Fibroblast of skin of scalp (primary cell): ENCODE measurements around the gene PRKCE.
A peak's percentile ranks its signal among the peaks of the same experiment; 100 is the strongest.

Experiments used
- DNase-seq: peaks from one replicate; pipeline ENCODE4 v3.0.0-alpha.2; 2013

The PRKCE gene

GRCh38 chr2:45974762-45975408 is 323.4 kb downstream of the PRKCE start:
- no peak for DNase-seq

- no peak for DNase-seq
These were observed 324.5 kb downstream of the PRKCE start for GRCh38 chr2:45975752-45976517.

DNA sequence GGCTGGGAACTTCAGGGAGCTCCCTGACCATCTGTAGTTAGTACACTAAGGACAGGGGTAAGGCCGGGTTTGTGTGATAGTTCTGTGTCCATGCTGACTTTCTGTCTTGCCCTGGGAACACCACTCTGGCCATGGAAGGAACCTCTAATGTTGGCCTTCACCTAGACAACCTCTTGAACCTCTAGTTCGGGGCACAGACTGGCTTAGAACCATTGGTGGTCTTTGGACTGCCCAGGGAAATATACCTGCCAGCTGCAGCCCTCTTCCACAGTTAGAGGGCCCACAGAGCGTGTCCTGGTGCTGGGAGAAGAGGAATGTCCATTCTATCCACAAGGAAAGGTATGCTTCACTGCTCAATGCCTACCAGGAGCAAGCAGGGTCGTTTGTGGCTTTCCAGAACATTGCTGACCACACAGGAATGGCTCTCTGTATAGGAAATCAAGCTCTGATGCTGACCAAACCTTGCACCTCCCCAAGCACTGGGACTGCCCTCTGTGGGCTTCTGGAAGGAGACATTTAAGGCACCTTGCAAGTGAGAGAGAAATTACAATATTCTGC is 326.9 kb downstream of the PRKCE start:
- DNase-seq: no peak

DNA sequence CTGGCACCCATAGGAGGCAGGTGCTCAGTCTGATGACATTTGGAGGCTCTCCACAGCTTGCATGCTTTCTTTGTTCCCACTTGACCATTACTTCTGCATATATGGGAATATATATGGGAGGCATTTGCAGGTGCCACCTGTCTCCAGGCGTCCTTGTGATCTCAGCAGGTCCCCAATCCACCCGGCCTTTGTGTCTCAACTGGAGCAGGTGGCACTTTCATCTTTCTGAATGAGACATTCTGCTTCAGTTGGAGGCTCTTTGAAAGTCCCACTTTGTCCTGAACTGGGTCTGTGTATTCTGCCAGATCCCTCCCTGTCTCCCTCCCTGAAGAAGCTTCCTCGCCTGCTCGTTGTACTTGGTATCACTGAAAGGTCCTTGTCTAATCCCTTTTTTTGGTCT is 327.6 kb downstream of the PRKCE start:
- no peak for DNase-seq

DNA sequence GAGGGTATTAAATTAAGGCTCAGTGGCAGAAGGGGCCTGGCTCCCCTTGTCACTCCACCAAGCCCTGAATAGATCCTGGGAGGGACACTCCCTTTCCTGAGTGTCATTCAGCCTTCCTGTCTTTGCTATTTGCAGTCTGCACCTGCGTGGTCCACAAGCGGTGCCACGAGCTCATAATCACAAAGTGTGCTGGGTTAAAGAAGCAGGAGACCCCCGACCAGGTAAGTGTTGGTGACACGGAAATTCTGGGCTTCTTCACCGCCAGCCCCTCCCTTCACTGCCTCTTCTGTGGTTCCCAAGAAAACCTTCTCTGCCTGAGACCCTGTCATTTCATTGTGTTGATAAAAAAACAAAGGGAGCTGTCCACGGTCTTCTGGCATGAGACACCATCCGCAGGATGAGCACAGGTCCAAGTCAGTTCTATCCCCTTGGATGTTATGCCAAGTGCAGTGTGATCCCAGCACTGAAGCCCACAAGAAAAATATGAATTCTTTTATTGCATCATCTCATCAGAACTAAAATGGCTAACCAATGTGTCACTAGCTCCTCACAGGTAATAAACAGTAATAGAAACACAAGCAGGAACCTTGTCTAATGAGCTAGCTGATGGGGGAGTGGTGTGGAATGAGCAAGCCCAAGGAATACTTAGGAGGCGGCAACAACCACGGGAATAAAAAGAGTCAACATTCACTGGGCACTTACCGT is 328.8 kb downstream of the PRKCE start:
- DNase-seq: no peak

- DNase-seq: no peak
These were observed 330.0 kb downstream of the PRKCE start for GRCh38 chr2:45981384-45981930.

DNA sequence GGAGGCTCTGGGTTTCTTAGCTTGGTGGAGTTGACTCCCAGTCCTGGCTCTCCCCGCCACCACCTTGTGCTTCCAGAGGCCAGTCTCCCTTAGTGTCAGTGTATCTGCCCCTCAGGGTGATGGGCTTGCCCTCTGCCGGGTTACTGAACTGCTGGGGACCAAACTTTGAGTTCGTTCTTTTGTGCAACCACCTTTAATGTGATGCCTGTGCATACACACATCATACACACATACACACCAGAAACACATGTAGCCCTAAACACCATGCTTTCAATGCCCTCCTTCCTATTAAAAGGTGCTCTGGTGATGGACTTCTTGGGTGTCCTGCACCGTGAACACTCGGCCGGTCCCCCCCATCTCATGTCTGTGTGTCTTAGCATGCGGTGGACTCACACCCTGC is 330.6 kb downstream of the PRKCE start:
- DNase-seq: no peak

GRCh38 chr2:45983213-45983612 is 331.7 kb downstream of the PRKCE start:
- DNase-seq: no peak

- no peak for DNase-seq
These were observed 332.9 kb downstream of the PRKCE start for GRCh38 chr2:45984366-45984765.

DNA sequence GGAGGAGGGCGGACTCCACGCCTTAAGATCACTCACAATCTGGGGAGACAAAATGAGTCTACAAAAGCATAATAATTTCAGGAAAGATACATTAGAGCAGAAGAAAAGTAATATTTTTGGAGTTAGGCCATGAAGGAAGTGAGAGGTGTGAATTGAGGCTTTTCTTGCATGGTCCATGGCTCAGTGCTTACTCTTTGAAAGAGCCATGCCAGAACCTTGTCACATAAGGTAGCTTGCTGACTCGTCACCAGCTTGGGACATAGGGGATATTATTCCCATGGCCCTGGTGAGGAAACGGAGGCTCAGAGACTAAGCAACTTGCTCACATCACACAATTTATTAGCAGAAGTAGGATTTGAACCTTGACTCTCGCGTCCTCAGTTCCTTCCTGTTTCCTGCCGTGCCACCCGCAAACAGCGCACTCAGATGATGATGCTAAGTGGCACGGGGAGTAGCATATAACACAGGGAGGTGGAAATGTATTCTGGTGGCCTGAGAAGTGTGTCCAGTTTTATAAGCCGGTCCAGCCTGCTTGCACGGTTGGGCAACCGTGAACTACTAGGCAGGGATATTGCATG is 333.5 kb downstream of the PRKCE start:
- DNase-seq: no peak

DNA sequence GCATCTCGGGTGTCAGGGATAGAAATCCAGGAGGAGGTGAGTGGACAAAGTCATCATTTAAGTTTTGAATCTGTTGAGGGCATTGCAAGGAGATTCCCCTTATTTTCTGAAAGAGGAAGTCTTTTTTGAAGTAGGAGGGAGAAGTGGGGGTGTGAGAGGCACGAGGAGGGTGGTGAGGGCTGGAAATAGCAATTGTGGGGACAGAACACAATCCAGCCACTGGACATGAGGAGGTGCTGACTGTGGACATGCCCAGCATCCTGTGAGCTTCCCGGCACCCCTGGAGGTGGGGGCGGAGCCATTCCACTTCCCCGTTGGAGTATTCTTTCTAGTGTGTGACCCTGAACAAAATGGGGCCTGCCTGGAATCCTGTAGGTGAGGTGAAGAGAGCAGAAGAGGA is 335.0 kb downstream of the PRKCE start:
- DNase-seq: no peak

DNA sequence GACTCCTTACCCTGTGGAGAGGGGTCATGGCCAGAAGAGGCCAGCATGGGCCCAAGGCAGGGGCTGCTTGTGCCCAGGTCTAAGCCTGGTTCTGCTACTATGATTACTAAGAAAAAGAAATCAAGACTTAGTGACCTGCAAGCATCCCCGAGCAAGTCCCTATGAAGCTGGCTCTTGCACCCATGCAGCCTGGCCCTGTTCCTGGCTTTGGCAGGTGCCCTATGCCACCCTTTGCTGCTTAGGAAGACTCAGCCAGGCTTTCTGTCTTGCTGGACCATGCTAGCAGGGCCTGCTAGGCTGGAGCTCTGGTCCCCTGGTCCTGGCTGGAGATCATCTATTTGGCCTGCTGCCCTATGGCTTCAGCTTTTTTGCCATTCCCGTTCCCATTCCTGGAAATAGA is 336.4 kb downstream of the PRKCE start:
- no peak for DNase-seq

- no peak for DNase-seq
These were observed 337.4 kb downstream of the PRKCE start for GRCh38 chr2:45988879-45989278.

DNA sequence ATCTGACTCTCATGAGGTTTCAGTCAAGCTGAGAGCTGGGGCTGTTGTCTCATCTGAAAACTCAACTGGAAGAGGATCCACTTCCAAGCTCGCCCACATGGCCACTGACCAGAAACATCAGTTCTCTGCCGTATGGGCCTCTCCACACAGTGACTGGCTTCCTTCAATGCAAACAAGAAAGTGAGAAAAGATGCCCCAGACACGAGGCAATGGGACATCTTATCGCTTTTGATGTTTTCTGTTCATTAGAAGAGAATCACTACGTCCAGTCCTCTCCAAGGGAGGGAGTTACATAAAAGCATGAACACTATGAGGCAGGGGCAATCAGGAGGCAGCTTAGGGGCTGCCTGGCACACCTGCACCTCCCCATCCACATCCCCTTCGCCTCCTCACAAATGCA is 338.7 kb downstream of the PRKCE start:
- no peak for DNase-seq

GRCh38 chr2:45992021-45992740 is 340.7 kb downstream of the PRKCE start:
- DNase-seq: peak; percentile 95

DNA sequence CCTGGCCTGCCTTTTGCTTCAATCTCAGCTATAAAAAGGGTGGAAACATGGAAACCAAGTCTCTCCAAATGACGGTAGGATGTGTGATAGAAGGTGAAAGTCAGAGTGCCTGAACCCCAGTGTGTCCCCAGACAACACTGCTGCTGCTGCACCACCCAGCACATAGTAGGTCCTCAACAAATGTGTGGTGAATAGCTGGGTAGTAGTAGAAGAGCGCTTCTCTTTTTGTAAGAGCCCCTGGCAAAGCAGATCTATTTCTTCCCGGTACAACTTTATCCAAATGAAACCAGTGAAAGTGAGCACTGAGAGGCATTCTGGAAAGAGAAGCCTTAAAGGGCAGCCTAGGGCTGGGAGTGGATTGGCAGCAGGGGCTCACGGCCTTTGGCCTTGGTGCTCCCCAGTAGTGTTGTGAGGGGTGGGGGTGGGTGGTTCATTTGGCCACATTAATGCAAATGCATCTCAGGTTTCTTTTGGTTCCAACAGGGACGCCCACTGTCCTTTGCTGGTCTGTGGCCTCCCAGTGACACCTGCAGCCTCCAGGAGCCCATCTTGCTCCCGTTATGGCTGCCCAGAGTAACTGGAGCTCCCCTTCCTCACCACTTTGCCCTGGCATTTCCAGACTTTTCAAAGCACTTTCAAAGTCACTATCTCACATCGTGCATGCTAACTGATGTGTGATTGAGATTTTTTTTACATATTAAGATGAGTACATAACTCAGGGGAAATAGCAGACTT is 341.4 kb downstream of the PRKCE start:
- no peak for DNase-seq

GRCh38 chr2:45993476-45993991 is 342.1 kb downstream of the PRKCE start:
- peak; percentile 82 for DNase-seq

DNA sequence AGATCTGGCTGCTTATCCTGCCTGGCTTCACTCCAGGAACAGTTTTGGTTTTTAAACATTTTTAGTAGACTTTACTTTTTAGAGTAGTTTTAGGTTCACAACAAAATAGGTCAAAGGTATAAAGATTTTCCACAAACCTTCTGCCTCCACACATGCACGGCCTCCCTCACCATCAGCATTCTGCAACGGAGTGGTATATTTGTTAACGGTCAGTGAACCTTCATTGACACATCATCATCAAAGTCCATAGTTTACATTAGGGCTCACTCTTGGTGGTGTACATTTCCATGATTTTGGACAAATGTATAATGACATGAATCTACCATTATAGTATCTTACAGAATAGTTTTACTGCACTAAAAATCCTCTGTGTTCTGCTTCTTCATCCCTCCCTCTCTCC is 342.6 kb downstream of the PRKCE start:
- DNase-seq: no peak

DNA sequence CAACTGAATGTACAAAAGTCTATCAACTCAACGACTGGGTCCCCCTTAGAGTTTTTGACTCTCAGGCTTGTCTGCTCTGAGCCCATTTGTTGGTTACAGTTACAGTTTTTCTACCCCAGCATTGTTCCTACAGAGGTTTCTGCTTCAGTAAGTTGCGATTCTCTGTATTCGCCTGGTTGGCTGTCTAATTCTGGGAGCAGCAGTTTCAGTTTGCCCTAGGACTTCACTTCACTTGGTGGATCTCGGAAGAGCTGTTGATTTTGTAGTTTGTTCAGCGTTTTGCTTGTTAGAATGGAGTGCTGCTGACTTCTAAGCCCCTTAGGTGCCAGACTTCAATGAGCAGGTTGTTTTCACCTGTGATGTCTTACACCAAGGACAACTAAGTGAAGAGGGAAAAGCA is 349.2 kb downstream of the PRKCE start:
- no peak for DNase-seq

- DNase-seq: no peak
These were observed 349.8 kb downstream of the PRKCE start for GRCh38 chr2:46001290-46001689.
